Activated B cell treated with CpG ODN at 0.5 μM for 24 hours (primary cell): Measurements from ENCODE around the gene KCTD16. TPM values are rescaled to one million over a fixed set of nuclear protein-coding genes. Genes with fewer than 3 reads are reported as not detected.

ENCODE experiments used
- ATAC-seq: fragments of 200-7000 bp; cut with Tn5 transposase; one replicate; pipeline ENCODE4 v1.10.0; 2021; ENCODE audit warnings: low read depth, mild to moderate bottlenecking, moderate library complexity
- CTCF ChIA-PET: fragments of 350-600 bp; sonication (Branson Sonifier 250); formaldehyde crosslinking; loops from one replicate; lab custom pipeline; 2021; ENCODE audit warnings: antibody characterized with exemption; lab: Charles Lee
- POLR2A ChIA-PET: fragments of 350-600 bp; sonication (Branson Sonifier 250); formaldehyde crosslinking; loops from one replicate; lab custom pipeline; 2021; ENCODE audit warnings: antibody characterized with exemption; lab: Charles Lee
- DNase-seq: peaks from one replicate; pipeline ENCODE4 v3.0.0; 2022
- H3K27ac Mint-ChIP-seq: one replicate; pipeline ENCODE4 v1.8.0; 2020; ENCODE audit warnings: mixed read lengths
- H3K27me3 Mint-ChIP-seq: one replicate; pipeline ENCODE4 v1.8.0; 2021; ENCODE audit warnings: mixed read lengths
- H3K36me3 Mint-ChIP-seq: one replicate; pipeline ENCODE4 v1.8.0; 2021; ENCODE audit warnings: low read depth, mixed read lengths
- H3K4me1 Mint-ChIP-seq: one replicate; pipeline ENCODE4 v1.8.0; 2021; ENCODE audit warnings: mixed read lengths
- H3K4me3 Mint-ChIP-seq: one replicate; pipeline ENCODE4 v1.8.0; 2020; ENCODE audit warnings: mild to moderate bottlenecking, mixed read lengths
- H3K9me3 Mint-ChIP-seq: one replicate; pipeline ENCODE4 v1.8.0; 2020; ENCODE audit warnings: mixed read lengths
- intact Hi-C: fragments of 100-400 bp; cut with micrococcal nuclease; formaldehyde crosslinking; loops from one replicate; pipeline ENCODE4 v1.15.1; 2024
- total RNA-seq: library from RNA; stranded (reverse); gene quantifications from 2 replicates; pipeline ENCODE4 v1.2.3, GENCODE V29; 2022
- TF ChIP-seq, protein P1 (sequence below): fragments of 200-600 bp; IDR thresholded peaks from one replicate; pipeline ENCODE4 v1.8.0; 2022; ENCODE audit warnings: antibody characterized with exemption, mild to moderate bottlenecking

The KCTD16 gene
- total RNA-seq, 1 donor from 2014 or later = not detected

DNA sequence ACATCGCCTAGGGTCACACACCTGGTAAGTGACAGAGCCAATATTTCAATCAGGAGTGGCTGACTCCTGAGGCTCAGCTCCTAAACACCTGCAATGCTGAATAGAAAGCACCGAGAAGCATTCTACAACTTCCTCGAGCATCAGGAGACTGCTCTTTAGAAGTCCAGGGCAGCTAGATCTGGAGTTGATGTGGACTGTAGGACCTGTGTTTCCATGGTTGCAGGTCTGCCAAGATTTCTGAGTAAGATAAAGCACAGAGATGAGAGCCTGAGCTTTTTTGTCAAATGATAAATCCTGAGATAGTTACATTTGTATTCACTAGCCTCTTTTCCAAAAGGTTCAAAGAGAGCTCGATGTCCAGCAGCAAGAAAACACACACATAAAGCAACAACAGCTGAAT, 44.0 kb upstream of the KCTD16 start:
- CTCF ChIA-PET = no interaction called here
- POLR2A ChIA-PET = no interaction called here
- intact Hi-C loops = no loop called here

DNA sequence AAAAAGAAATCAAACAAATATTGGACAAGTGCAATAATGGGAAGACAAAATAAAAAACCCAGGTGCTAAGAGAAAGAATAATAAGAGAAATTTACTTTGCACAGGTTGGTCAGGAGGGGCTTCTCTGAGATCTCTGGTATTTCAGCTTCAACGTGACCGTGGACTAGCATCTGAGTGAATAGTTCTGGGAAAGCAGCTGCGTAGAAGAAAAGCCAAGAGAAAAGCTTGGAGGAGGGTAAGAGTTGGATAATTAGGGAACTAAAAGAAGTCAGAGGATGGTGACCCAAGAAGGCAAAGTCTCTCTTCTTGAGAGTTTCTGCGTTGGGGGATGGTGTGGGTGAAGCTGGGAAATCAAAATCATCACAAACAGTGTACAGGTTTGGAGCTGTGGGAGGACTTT, 41.8 kb upstream of the KCTD16 start:
- CTCF ChIA-PET = no interaction called here
- ATAC-seq (no peak), DNase-seq (no peak)
- Mint-ChIP-seq H3K27me3 (peaks cover 5% of the 10 kb centered on the region), H3K36me3 (no peaks in the 10 kb centered on the region), H3K9me3 (no peaks in the 10 kb centered on the region), H3K4me3 (no peak overlapping the region), H3K27ac (no peak overlapping the region), H3K4me1 (no peaks in the 10 kb centered on the region)
- POLR2A ChIA-PET = no interaction called here
- TF ChIP-seq, protein P1, sequence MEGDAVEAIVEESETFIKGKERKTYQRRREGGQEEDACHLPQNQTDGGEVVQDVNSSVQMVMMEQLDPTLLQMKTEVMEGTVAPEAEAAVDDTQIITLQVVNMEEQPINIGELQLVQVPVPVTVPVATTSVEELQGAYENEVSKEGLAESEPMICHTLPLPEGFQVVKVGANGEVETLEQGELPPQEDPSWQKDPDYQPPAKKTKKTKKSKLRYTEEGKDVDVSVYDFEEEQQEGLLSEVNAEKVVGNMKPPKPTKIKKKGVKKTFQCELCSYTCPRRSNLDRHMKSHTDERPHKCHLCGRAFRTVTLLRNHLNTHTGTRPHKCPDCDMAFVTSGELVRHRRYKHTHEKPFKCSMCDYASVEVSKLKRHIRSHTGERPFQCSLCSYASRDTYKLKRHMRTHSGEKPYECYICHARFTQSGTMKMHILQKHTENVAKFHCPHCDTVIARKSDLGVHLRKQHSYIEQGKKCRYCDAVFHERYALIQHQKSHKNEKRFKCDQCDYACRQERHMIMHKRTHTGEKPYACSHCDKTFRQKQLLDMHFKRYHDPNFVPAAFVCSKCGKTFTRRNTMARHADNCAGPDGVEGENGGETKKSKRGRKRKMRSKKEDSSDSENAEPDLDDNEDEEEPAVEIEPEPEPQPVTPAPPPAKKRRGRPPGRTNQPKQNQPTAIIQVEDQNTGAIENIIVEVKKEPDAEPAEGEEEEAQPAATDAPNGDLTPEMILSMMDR = no peak
- intact Hi-C loops = no loop called here

More for the DNA sequence above, 44.0 kb upstream of the KCTD16 start:
- Mint-ChIP-seq H3K36me3 (no peaks in the 10 kb centered on the region), H3K27ac (no peak overlapping the region), H3K9me3 (no peaks in the 10 kb centered on the region), H3K4me3 (no peak overlapping the region), H3K4me1 (no peaks in the 10 kb centered on the region), H3K27me3 (peaks cover 3% of the 10 kb centered on the region)
- TF ChIP-seq, protein P1 = no peak
- ATAC-seq = no peak
- no peak for DNase-seq

DNA sequence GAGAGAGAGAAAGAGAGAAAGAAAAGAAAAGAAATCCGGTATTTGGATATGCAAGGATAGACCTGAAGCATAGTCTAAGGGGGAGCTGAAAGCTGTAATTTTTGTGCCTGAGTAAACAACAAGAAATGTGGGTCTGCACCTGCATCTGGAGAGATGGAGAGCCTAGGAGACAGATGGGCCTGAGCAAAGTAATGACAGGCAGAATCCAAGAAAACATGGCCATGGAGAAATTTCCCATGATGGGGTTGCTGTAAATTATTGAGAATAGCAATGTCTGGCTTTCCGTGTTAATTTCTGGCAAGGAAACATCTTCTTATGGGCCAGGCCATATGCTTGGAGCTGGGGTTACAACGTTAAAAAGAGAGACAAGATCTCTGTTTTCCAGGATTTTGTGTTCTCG, 40.4 kb upstream of the KCTD16 start:
- ChIA-PET POLR2A (no interaction called here), CTCF (interaction anchor here (1.1 kb wide), 1 partner anchor 9 kb away, joined by 3 read pairs; no protein-coding TSS in a partner anchor)
- no peak overlapping the region for H3K27ac Mint-ChIP-seq
- no peak overlapping the region for H3K4me3 Mint-ChIP-seq
- intact Hi-C loops = no loop called here
- H3K9me3 Mint-ChIP-seq = no peaks in the 10 kb centered on the region
- no peak for DNase-seq
- no peaks in the 10 kb centered on the region for H3K4me1 Mint-ChIP-seq
- ATAC-seq = no peak
- peaks cover 7% of the 10 kb centered on the region for H3K27me3 Mint-ChIP-seq
- TF ChIP-seq, protein P1 = no peak
- H3K36me3 Mint-ChIP-seq = no peaks in the 10 kb centered on the region

DNA sequence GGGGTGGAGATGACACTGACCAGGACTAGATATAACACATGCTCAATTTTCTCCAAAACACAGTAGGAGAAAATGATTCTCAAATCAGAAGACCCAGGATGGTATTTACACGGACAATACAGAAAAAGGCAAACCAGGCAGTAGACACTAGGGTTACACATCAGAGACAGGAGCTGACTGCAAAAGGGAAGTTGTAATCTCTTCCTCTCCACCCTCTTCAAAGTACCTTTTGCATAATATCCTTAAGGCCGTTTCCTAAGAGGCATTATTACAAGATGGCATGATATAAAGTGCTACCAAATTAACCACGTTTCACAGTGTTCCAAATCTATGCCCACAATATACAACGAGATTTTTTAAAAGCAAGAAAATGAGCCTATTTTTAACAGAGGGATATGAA, 39.4 kb upstream of the KCTD16 start:
- TF ChIP-seq, protein P1 = no peak
- H3K4me3 Mint-ChIP-seq = no peak overlapping the region
- H3K27ac Mint-ChIP-seq = no peak overlapping the region
- H3K27me3 Mint-ChIP-seq = peaks cover 12% of the 10 kb centered on the region
- intact Hi-C loops = no loop called here
- POLR2A ChIA-PET = no interaction called here
- DNase-seq (no peak), ATAC-seq (no peak)
- CTCF ChIA-PET = interaction anchor here (1.0 kb wide), 1 partner anchor 10 kb away, joined by 4 read pairs; no protein-coding TSS in a partner anchor
- H3K4me1 Mint-ChIP-seq = no peaks in the 10 kb centered on the region
- H3K9me3 Mint-ChIP-seq = no peaks in the 10 kb centered on the region
- H3K36me3 Mint-ChIP-seq = no peaks in the 10 kb centered on the region

DNA sequence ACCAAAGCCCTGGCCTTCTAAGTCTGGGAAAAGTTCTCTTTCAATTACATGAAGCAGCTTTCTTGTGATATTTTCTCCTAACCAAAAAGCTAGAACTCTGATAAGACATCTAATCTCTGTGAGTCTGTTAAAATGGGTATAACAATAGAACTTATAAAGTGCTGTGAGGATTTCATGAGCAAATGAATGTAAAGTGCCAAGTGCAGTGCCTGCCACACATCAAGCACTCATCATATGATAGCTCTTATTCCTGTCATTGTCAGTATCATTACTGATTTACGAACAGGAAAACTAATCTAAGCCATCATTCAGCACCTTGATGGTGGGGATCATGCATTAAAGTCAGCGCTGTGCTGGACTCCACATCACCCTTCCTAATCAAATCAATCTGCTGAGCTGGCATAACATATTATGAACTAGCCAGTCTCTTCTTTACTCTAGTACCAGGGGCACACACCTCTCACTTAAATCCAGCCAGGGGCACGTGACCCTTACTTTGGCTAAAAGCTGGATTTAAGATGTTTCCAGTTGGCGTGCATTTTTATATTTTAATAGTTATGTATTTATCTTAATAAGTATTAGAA, 37.5 kb upstream of the KCTD16 start:
- DNase-seq (no peak), ATAC-seq (no peak)
- Mint-ChIP-seq H3K27me3 (peaks cover 10% of the 10 kb centered on the region), H3K9me3 (no peaks in the 10 kb centered on the region), H3K4me3 (no peak overlapping the region), H3K4me1 (no peaks in the 10 kb centered on the region), H3K36me3 (no peaks in the 10 kb centered on the region), H3K27ac (no peak overlapping the region)
- POLR2A ChIA-PET = no interaction called here
- intact Hi-C loops = no loop called here
- TF ChIP-seq, protein P1 = no peak
- CTCF ChIA-PET = interaction anchor here (0.6 to 1.6 kb wide), 2 partner anchors 10 to 50 kb away, joined by 3 to 5 read pairs; no protein-coding TSS in a partner anchor
